CD4-positive, alpha-beta T cell treated with Interleukin-15 for 4 hours (primary cell): ENCODE data around the gene RCBTB2.
"Not testable (repeated sequence)": the region's sequence is repeated elsewhere in the genome, so short reads cannot be mapped to it uniquely, and the experiment has no call there.

ENCODE experiments used
- DNase-seq: peaks from one replicate; pipeline ENCODE4 v3.0.0-alpha.2; 2020; ENCODE audit warnings: low spot score

The RCBTB2 gene

GRCh38 chr13:48532506-48533499, at the start of gene RCBTB2:
Gene RCBTB2, minus strand, starts transcription at chr13:48533080. Its CDS starts 11,141 bp downstream, at chr13:48521939.
- peak; percentile 99 for DNase-seq

GRCh38 chr13:48582084-48582483, 49.2 kb upstream of the RCBTB2 start:
- DNase-seq, result no peak

- no peak for DNase-seq
These were observed 48.0 kb upstream of the RCBTB2 start for GRCh38 chr13:48580896-48581295.

- DNase-seq, result peak; percentile 83
These were observed 47.4 kb upstream of the RCBTB2 start for GRCh38 chr13:48580185-48580803.

- not testable (repeated sequence) for DNase-seq
These were observed 47.0 kb upstream of the RCBTB2 start for GRCh38 chr13:48579919-48580180.

GRCh38 chr13:48579165-48579918, 46.5 kb upstream of the RCBTB2 start:
- no peak for DNase-seq

GRCh38 chr13:48578516-48579164, 45.8 kb upstream of the RCBTB2 start:
- no peak for DNase-seq

- no peak for DNase-seq
These were observed 43.6 kb upstream of the RCBTB2 start for GRCh38 chr13:48576448-48577010.

GRCh38 chr13:48575031-48575430, 42.2 kb upstream of the RCBTB2 start:
- DNase-seq, result no peak

GRCh38 chr13:48574041-48574796, 41.3 kb upstream of the RCBTB2 start:
- DNase-seq, result no peak

GRCh38 chr13:48573213-48574007, 40.5 kb upstream of the RCBTB2 start:
- DNase-seq, result no peak

GRCh38 chr13:48571126-48571913, 38.4 kb upstream of the RCBTB2 start:
- DNase-seq, result no peak

GRCh38 chr13:48570216-48570828, 37.4 kb upstream of the RCBTB2 start:
- no peak for DNase-seq

GRCh38 chr13:48569104-48569666, 36.3 kb upstream of the RCBTB2 start:
- no peak for DNase-seq

GRCh38 chr13:48568370-48569103, 35.7 kb upstream of the RCBTB2 start:
- no peak for DNase-seq

GRCh38 chr13:48567515-48568369, 34.9 kb upstream of the RCBTB2 start:
- no peak for DNase-seq

- DNase-seq, result no peak
These were observed 31.2 kb upstream of the RCBTB2 start for GRCh38 chr13:48564056-48564455.
